BJ (cell line): ENCODE measurements around the gene MMP14. TPM values are rescaled to one million over a fixed set of nuclear protein-coding genes. Genes with fewer than 3 reads are reported as not detected.
"Not testable (repeated sequence)": the region's sequence is repeated elsewhere in the genome, so short reads cannot be mapped to it uniquely, and the experiment has no call there.

Experiments
- CTCF ChIA-PET: fragments of 350-600 bp; formaldehyde crosslinking; extraction: SDS; loops from one replicate; lab custom pipeline; 2021; ENCODE audit warnings: antibody characterized with exemption, inconsistent platforms; lab: Yijun Ruan, JAX
- POLR2A ChIA-PET: fragments of 300-600 bp; sonication (Branson Sonifier 250); formaldehyde crosslinking; extraction: SDS; loops from one replicate; lab custom pipeline; 2021; ENCODE audit warnings: antibody characterized with exemption; lab: Charles Lee
- DNase-seq: peaks from one replicate; pipeline ENCODE4 v3.0.0-alpha.2; 2011; ENCODE audit warnings: low read depth
- H3K27me3 ChIP-seq: 2 replicates; pipeline ENCODE4 v1.6.0; 2011; ENCODE audit warnings: low read length; ENCODE audit not compliant: control insufficient read depth, insufficient read depth
- H3K36me3 ChIP-seq: 2 replicates; pipeline ENCODE4 v1.5.1; 2011; ENCODE audit warnings: low read length; ENCODE audit not compliant: control insufficient read depth, insufficient read depth
- H3K4me3 ChIP-seq: 2 replicates; pipeline ENCODE4 v1.5.1; 2011; ENCODE audit warnings: low read depth, mild to moderate bottlenecking, control low read depth, low read length
- CTCF ChIP-seq: IDR thresholded peaks from 2 replicates; pipeline ENCODE4 v1.5.1; 2011; ENCODE audit warnings: low read depth, mild to moderate bottlenecking, control low read depth, inconsistent platforms, low read length, moderate library complexity; ENCODE audit not compliant: insufficient read depth
- polyA minus RNA-seq: library from RNA; depleted of rRNA, polyadenylated mRNA; stranded (reverse); fragments of >200 nt; gene quantifications from 2 replicates; pipeline ENCODE4 v1.2.3, GENCODE V29; 2011; rRNA and poly(A)+ RNA removed
- polyA plus RNA-seq: library from polyadenylated mRNA; depleted of rRNA; stranded (reverse); fragments of >200 nt; gene quantifications from 2 replicates; pipeline ENCODE4 v1.2.3, GENCODE V29; 2011; rRNA removed

The MMP14 gene
- polyA plus RNA-seq (327 and 592 TPM in 2 replicates), polyA minus RNA-seq (176 and 229 TPM in 2 replicates)

GRCh38 chr14:22836301-22837113 is at the start of gene MMP14:
MMP14 (plus strand) TSS chr14:22836585; CDS start chr14:22836818, 233 bp downstream.
- TF ChIP-seq CTCF: peak; percentile 69
- Histone ChIP-seq H3K36me3 (peaks cover 10% of the 10 kb centered on the region), H3K4me3 (peak within 1 kb of the TSS; percentile 83), H3K27me3 (no peaks in the 10 kb centered on the region)
- CTCF ChIA-PET: interaction anchor here (0.6 to 9.9 kb wide), 14 partner anchors 14 to 315 kb away, joined by 3 to 246 read pairs (median 3); partner anchors contain the start of genes AJUBA and RBM23
- POLR2A ChIA-PET: interaction anchor here (1.0 to 1.6 kb wide), 3 partner anchors 11 to 16 kb away, joined by 3 to 8 read pairs (median 7); no protein-coding TSS in a partner anchor
- DNase-seq: peak; percentile 81

GRCh38 chr14:22786685-22787084 is 49.7 kb upstream of the MMP14 start:
- ChIA-PET POLR2A (no interaction called here), CTCF (interaction anchor here (1.1 kb wide), 1 partner anchor 66 kb away, joined by 3 read pairs; no protein-coding TSS in a partner anchor)
- H3K4me3 ChIP-seq: no peak overlapping the region
- no peak for DNase-seq
- no peaks in the 10 kb centered on the region for H3K36me3 ChIP-seq
- no peak for TF ChIP-seq CTCF
- H3K27me3 ChIP-seq: no peaks in the 10 kb centered on the region

GRCh38 chr14:22791301-22791700 is 45.1 kb upstream of the MMP14 start:
- ChIA-PET POLR2A (no interaction called here), CTCF (interaction anchor here (0.8 to 1.5 kb wide), 3 partner anchors 10 to 31 kb away, joined by 3 read pairs; no protein-coding TSS in a partner anchor)
- Histone ChIP-seq H3K4me3 (no peak overlapping the region), H3K36me3 (no peaks in the 10 kb centered on the region), H3K27me3 (no peaks in the 10 kb centered on the region; the same call in 1 of the 2 replicates)
- DNase-seq: peak; percentile 41
- no peak for TF ChIP-seq CTCF

- H3K27me3 ChIP-seq: no peaks in the 10 kb centered on the region; the same call in none of the 2 replicates
- no peaks in the 10 kb centered on the region for H3K36me3 ChIP-seq
- CTCF ChIA-PET: interaction anchor here (1.5 kb wide), 1 partner anchor 11 kb away, joined by 3 read pairs; no protein-coding TSS in a partner anchor
- H3K4me3 ChIP-seq: no peak overlapping the region
- POLR2A ChIA-PET: no interaction called here
- TF ChIP-seq CTCF: no peak
- DNase-seq: no peak
Observed at GRCh38 chr14:22792158-22792557, 44.2 kb upstream of the MMP14 start.

- DNase-seq, H3K4me3 ChIP-seq, H3K36me3 ChIP-seq, CTCF ChIA-PET, H3K27me3 ChIP-seq, POLR2A ChIA-PET: not testable (repeated sequence)
Observed at GRCh38 chr14:22793550-22793949, 42.8 kb upstream of the MMP14 start.
